Caco-2 (cell line): ENCODE measurements around the gene ST3GAL5. TPM values are rescaled to one million over a fixed set of nuclear protein-coding genes. Genes with fewer than 3 reads are reported as not detected.

Experiments used
- BruUV-seq: library from RNA; stranded (reverse); fragments of 400-500 nt; replicated peaks from 2 replicates; lab custom pipeline; 2021; lab: Mats Ljungman, UMichigan
- CTCF ChIA-PET: fragments of 300-600 bp; sonication (Branson Sonifier 250); formaldehyde crosslinking; loops from one replicate; lab custom pipeline; 2022; ENCODE audit warnings: antibody characterized with exemption; lab: Charles Lee
- POLR2A ChIA-PET: fragments of 300-600 bp; sonication (Branson Sonifier 250); formaldehyde crosslinking; loops from one replicate; lab custom pipeline; 2022; ENCODE audit warnings: antibody characterized with exemption; lab: Charles Lee
- DNase-seq, 2 experiments: peaks; one replicate each; pipeline versions ENCODE4 v3.0.0 to v3.0.0-alpha.2; 2020 to 2022
- H3K27me3 ChIP-seq: replicated peaks from 2 replicates; pipeline ENCODE4 v1.6.0; 2011; ENCODE audit warnings: low read length; ENCODE audit not compliant: control insufficient read depth, insufficient read depth
- H3K36me3 ChIP-seq: 2 replicates; pipeline ENCODE4 v1.5.1; 2011; ENCODE audit warnings: low read length; ENCODE audit not compliant: control insufficient read depth, insufficient read depth
- H3K4me1 ChIP-seq: fragments of 250-450 bp; sonication (Bioruptor Pico); 2 replicates; pipeline ENCODE4 v1.5.1; 2020; ENCODE audit warnings: mild to moderate bottlenecking
- H3K4me3 ChIP-seq: 2 replicates; pipeline ENCODE4 v1.5.1; 2011; ENCODE audit warnings: low read depth, mild to moderate bottlenecking, control low read depth, low read length
- H3K9me3 ChIP-seq: fragments of 250-450 bp; sonication (Bioruptor Pico); 2 replicates; pipeline ENCODE4 v1.5.1; 2020; ENCODE audit warnings: mild to moderate bottlenecking, moderate library complexity
- H3K27ac Mint-ChIP-seq: one replicate; pipeline ENCODE4 v1.8.0; 2022; ENCODE audit warnings: mixed read lengths; ENCODE audit not compliant: unreplicated experiment
- H3K27me3 Mint-ChIP-seq: one replicate; pipeline ENCODE4 v1.8.0; 2022; ENCODE audit warnings: mixed read lengths; ENCODE audit not compliant: insufficient read depth, unreplicated experiment
- H3K36me3 Mint-ChIP-seq: one replicate; pipeline ENCODE4 v1.8.0; 2022; ENCODE audit warnings: mild to moderate bottlenecking, mixed read lengths; ENCODE audit not compliant: insufficient read depth, unreplicated experiment
- H3K4me1 Mint-ChIP-seq: one replicate; pipeline ENCODE4 v1.8.0; 2022; ENCODE audit warnings: low read depth, mixed read lengths; ENCODE audit not compliant: unreplicated experiment
- H3K4me3 Mint-ChIP-seq: one replicate; pipeline ENCODE4 v1.8.0; 2022; ENCODE audit warnings: mild to moderate bottlenecking, moderate library complexity, mixed read lengths; ENCODE audit not compliant: unreplicated experiment
- H3K9me3 Mint-ChIP-seq: one replicate; pipeline ENCODE4 v1.8.0; 2022; ENCODE audit warnings: mixed read lengths; ENCODE audit not compliant: unreplicated experiment
- intact Hi-C: fragments of 100-400 bp; cut with micrococcal nuclease; formaldehyde crosslinking; loops from one replicate; pipeline ENCODE4 v1.10.0; 2022; ENCODE audit not compliant: unreplicated experiment
- total RNA-seq: library from RNA; stranded (reverse); gene quantifications from 2 replicates; pipeline ENCODE4 v1.2.3, GENCODE V29; 2022
- TF ChIP-seq, protein P1 (sequence below), 2 experiments: fragments of 200-600 bp in 1 of 2; IDR thresholded peaks; 1 replicate in 1 of 2; 2 replicates in 1 of 2; pipeline versions ENCODE4 v1.5.1 to v1.8.0; 2011 to 2022; ENCODE audit warnings: antibody characterized with exemption in 1 of 2, control low read depth in 1 of 2, inconsistent platforms in 1 of 2, low read depth in 1 of 2, low read length in 1 of 2, mild to moderate bottlenecking in 1 of 2, moderate library complexity in 1 of 2; ENCODE audit not compliant: insufficient read depth in 1 of 2, severe bottlenecking in 1 of 2, unreplicated experiment in 1 of 2

ST3GAL5 gene
- total RNA-seq, 1 experiment from 2014 or later: 3.4 TPM

DNA sequence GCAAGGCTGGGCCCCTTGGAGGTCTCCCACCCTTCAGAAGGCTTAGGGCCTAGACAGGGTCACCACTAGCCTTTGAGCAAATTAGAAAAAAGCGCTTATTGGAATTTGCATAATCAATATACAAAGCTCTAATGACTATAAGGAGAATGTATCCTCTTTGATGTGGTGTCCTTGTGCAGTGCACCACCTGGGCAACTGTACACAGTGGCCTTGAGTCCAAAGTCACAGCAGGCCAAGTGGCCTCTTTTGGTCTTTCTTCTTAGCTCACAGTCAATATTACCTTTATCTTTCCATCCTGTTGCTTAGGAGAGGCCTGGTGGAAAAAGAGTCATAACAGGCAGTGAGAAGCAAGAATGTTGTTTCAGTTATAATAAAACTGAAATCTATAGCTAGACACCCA, 19.7 kb upstream of the ST3GAL5 start:
- Histone ChIP-seq H3K4me1 (no peaks in the 10 kb centered on the region), H3K9me3 (no peaks in the 10 kb centered on the region), H3K4me3 (no peak overlapping the region), H3K27me3 (no peaks in the 10 kb centered on the region), H3K36me3 (no peaks in the 10 kb centered on the region)
- DNase-seq: no peak
- POLR2A ChIA-PET: interaction anchor here (0.5 kb wide), 1 partner anchor 373 kb away, joined by 3 read pairs; no protein-coding TSS in a partner anchor
- Mint-ChIP-seq H3K4me3 (no peak overlapping the region), H3K27ac (no peak overlapping the region), H3K4me1 (peaks cover 8% of the 10 kb centered on the region), H3K36me3 (no peaks in the 10 kb centered on the region), H3K27me3 (no peaks in the 10 kb centered on the region), H3K9me3 (no peaks in the 10 kb centered on the region)
- BruUV-seq: no TSS peak
- TF ChIP-seq, protein P1, sequence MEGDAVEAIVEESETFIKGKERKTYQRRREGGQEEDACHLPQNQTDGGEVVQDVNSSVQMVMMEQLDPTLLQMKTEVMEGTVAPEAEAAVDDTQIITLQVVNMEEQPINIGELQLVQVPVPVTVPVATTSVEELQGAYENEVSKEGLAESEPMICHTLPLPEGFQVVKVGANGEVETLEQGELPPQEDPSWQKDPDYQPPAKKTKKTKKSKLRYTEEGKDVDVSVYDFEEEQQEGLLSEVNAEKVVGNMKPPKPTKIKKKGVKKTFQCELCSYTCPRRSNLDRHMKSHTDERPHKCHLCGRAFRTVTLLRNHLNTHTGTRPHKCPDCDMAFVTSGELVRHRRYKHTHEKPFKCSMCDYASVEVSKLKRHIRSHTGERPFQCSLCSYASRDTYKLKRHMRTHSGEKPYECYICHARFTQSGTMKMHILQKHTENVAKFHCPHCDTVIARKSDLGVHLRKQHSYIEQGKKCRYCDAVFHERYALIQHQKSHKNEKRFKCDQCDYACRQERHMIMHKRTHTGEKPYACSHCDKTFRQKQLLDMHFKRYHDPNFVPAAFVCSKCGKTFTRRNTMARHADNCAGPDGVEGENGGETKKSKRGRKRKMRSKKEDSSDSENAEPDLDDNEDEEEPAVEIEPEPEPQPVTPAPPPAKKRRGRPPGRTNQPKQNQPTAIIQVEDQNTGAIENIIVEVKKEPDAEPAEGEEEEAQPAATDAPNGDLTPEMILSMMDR (IDR thresholded peaks at IDR 0.05; ENCODE audit: insufficient read depth in 1 of 2, low read depth in 1 of 2, low read length in 1 of 2, severe bottlenecking in 1 of 2, unreplicated experiment in 1 of 2): no peak
- intact Hi-C loops: no loop called here
- CTCF ChIA-PET: interaction anchor here (0.5 kb wide), 1 partner anchor 26 kb away, joined by 4 read pairs; no protein-coding TSS in a partner anchor

DNA sequence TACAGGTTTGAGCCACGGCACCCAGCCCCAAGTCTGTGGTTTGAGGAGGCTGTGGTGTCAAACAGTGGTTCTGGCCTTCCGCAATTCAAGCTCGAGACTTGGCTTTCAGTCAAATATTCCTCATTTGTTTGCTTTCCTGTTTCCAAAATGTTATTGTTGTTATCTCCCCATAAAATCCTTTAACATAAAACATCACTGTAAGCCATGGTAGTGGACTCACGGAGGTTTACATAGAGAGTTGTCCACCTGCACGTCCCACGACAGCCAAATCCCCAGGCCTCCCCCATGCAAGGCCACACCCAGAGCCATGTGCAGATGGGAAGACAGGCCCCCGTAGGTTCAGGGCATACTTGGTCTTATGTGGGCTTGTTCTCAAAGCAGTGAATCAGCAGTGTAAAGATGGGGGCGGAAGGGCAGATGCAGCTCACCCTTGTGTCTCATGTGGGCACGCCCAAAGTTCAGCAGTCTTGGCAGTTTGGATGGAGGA, 18.9 kb upstream of the ST3GAL5 start:
- no TSS peak for BruUV-seq
- H3K27ac Mint-ChIP-seq: no peak overlapping the region
- H3K9me3 ChIP-seq: no peaks in the 10 kb centered on the region
- CTCF ChIA-PET: no interaction called here
- H3K4me3 Mint-ChIP-seq: no peak overlapping the region
- no peak for DNase-seq
- intact Hi-C loops: no loop called here
- POLR2A ChIA-PET: no interaction called here
- peaks cover 8% of the 10 kb centered on the region for H3K4me1 Mint-ChIP-seq
- H3K27me3 ChIP-seq: no peaks in the 10 kb centered on the region
- no peak overlapping the region for H3K4me3 ChIP-seq
- no peaks in the 10 kb centered on the region for H3K4me1 ChIP-seq
- TF ChIP-seq, protein P1 (IDR thresholded peaks at IDR 0.05; ENCODE audit: insufficient read depth in 1 of 2, low read depth in 1 of 2, low read length in 1 of 2, severe bottlenecking in 1 of 2, unreplicated experiment in 1 of 2): no peak
- H3K36me3 ChIP-seq: no peaks in the 10 kb centered on the region
- no peaks in the 10 kb centered on the region for H3K9me3 Mint-ChIP-seq
- H3K27me3 Mint-ChIP-seq: no peaks in the 10 kb centered on the region
- H3K36me3 Mint-ChIP-seq: no peaks in the 10 kb centered on the region

DNA sequence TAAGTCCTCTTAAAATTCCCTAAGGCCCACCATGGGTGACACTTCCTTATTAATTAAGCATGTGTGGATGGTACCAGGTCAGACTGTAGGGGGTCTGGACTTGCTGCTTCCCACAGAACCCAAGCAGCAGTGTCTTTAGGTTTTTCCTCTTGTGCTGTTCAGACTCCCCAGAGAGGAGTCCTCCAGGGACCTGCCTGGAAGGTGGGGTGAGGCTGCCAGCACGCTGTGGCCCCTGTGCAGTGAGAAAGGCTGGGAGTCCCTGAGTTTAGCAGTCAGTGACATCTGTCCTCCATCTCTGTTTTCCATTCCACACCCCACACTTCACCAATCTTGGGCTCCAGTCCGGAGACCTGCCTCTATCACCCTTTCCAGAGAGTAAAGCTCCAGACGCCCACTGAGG, 18.0 kb upstream of the ST3GAL5 start:
- H3K4me3 ChIP-seq: no peak overlapping the region
- H3K27ac Mint-ChIP-seq: no peak overlapping the region
- no TSS peak for BruUV-seq
- no peaks in the 10 kb centered on the region for H3K36me3 Mint-ChIP-seq
- no peaks in the 10 kb centered on the region for H3K9me3 ChIP-seq
- DNase-seq: no peak
- no peaks in the 10 kb centered on the region for H3K27me3 ChIP-seq
- TF ChIP-seq, protein P1 (IDR thresholded peaks at IDR 0.05; ENCODE audit: insufficient read depth in 1 of 2, low read depth in 1 of 2, low read length in 1 of 2, severe bottlenecking in 1 of 2, unreplicated experiment in 1 of 2): no peak
- no peaks in the 10 kb centered on the region for H3K9me3 Mint-ChIP-seq
- H3K4me1 ChIP-seq: no peaks in the 10 kb centered on the region
- H3K4me1 Mint-ChIP-seq: peaks cover under 1% of the 10 kb centered on the region
- H3K4me3 Mint-ChIP-seq: no peak overlapping the region
- intact Hi-C loops: no loop called here
- H3K27me3 Mint-ChIP-seq: no peaks in the 10 kb centered on the region
- CTCF ChIA-PET: no interaction called here
- H3K36me3 ChIP-seq: no peaks in the 10 kb centered on the region; the same call in 1 of the 2 replicates
- POLR2A ChIA-PET: no interaction called here
